Retinal pigment epithelial cell (primary cell): ENCODE results near the gene AHRR.
"Not testable (repeated sequence)": the region's sequence is repeated elsewhere in the genome, so short reads cannot be mapped to it uniquely, and the experiment has no call there.

Experiments
- DNase-seq: peaks from one replicate; pipeline ENCODE4 v3.0.0-alpha.2; 2010; ENCODE audit warnings: low read depth
- H3K4me3 ChIP-seq: 2 replicates; pipeline ENCODE4 v1.5.1; 2011; ENCODE audit warnings: mild to moderate bottlenecking, low read length, control low read depth, moderate library complexity
- CTCF ChIP-seq: conservative IDR thresholded peaks from 2 replicates; pipeline ENCODE4 v1.5.1; 2011; ENCODE audit warnings: low read depth, low read length, control low read depth, inconsistent platforms

Gene AHRR

GRCh38 chr5:380701-381309, 59.3 kb downstream of the AHRR start:
- DNase-seq, result no peak
- H3K4me3 ChIP-seq, result no peak overlapping the region
- no peak for TF ChIP-seq CTCF

- no peak overlapping the region for H3K4me3 ChIP-seq
- DNase-seq, result no peak
- TF ChIP-seq CTCF, result no peak
These were observed 61.6 kb downstream of the AHRR start for GRCh38 chr5:383066-383465.

- no peak for DNase-seq
- no peak for TF ChIP-seq CTCF
- no peak overlapping the region for H3K4me3 ChIP-seq
These were observed 62.1 kb downstream of the AHRR start for GRCh38 chr5:383621-384020.

GRCh38 chr5:384576-384975, 63.1 kb downstream of the AHRR start:
- DNase-seq, H3K4me3 ChIP-seq: not testable (repeated sequence)

- TF ChIP-seq CTCF, result no peak
- DNase-seq, result no peak
- H3K4me3 ChIP-seq, result no peak overlapping the region
These were observed 63.8 kb downstream of the AHRR start for GRCh38 chr5:385321-385720.

GRCh38 chr5:386432-387341, 65.2 kb downstream of the AHRR start:
- no peak overlapping the region for H3K4me3 ChIP-seq
- no peak for TF ChIP-seq CTCF
- no peak for DNase-seq

GRCh38 chr5:387491-388265, 66.2 kb downstream of the AHRR start:
- DNase-seq, result no peak
- no peak for TF ChIP-seq CTCF
- no peak overlapping the region for H3K4me3 ChIP-seq
